ENCODE measurements around the gene SLC25A41. TPM values are rescaled to one million over a fixed set of nuclear protein-coding genes. Genes with fewer than 3 reads are reported as not detected.
"Not testable (repeated sequence)": the region's sequence is repeated elsewhere in the genome, so short reads cannot be mapped to it uniquely, and the experiment has no call there.

The SLC25A41 gene
- total RNA-seq, 1 donor from 2014 or later = 1.8 TPM

DNA sequence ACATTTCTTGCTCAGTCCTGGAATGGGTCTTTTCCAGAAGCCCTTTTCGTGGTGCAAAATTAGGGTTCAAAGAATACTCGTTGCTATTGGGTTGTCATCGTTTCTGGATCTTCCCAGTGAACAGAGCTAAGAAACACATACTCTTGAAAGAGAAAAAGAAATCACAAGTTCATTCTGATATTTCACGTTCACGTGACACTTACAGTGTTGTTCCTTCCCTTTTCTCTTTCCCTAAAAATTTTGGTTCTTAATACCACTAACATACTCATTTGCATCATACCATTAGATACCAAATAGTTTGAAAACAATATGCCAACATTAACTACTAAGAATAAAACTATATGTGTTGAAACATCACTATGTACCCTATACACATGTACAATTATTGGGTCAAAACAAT is 27.2 kb downstream of the SLC25A41 start:
- DNase-seq (ENCODE audit: low spot score in 2 of 2, unreplicated experiment in 2 of 2) = no peak
- no peaks in the 10 kb centered on the region for H3K36me3 Mint-ChIP-seq
- no peak overlapping the region for H3K27ac Mint-ChIP-seq
- TF ChIP-seq, protein P1, sequence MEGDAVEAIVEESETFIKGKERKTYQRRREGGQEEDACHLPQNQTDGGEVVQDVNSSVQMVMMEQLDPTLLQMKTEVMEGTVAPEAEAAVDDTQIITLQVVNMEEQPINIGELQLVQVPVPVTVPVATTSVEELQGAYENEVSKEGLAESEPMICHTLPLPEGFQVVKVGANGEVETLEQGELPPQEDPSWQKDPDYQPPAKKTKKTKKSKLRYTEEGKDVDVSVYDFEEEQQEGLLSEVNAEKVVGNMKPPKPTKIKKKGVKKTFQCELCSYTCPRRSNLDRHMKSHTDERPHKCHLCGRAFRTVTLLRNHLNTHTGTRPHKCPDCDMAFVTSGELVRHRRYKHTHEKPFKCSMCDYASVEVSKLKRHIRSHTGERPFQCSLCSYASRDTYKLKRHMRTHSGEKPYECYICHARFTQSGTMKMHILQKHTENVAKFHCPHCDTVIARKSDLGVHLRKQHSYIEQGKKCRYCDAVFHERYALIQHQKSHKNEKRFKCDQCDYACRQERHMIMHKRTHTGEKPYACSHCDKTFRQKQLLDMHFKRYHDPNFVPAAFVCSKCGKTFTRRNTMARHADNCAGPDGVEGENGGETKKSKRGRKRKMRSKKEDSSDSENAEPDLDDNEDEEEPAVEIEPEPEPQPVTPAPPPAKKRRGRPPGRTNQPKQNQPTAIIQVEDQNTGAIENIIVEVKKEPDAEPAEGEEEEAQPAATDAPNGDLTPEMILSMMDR (IDR thresholded peaks at IDR 0.05; ENCODE audit: unreplicated experiment) = no peak
- H3K27me3 Mint-ChIP-seq (ENCODE audit: low read depth) = no peaks in the 10 kb centered on the region
- no peaks in the 10 kb centered on the region for H3K4me1 Mint-ChIP-seq
- H3K9me3 Mint-ChIP-seq = no peaks in the 10 kb centered on the region
- H3K4me3 Mint-ChIP-seq = no peak overlapping the region

DNA sequence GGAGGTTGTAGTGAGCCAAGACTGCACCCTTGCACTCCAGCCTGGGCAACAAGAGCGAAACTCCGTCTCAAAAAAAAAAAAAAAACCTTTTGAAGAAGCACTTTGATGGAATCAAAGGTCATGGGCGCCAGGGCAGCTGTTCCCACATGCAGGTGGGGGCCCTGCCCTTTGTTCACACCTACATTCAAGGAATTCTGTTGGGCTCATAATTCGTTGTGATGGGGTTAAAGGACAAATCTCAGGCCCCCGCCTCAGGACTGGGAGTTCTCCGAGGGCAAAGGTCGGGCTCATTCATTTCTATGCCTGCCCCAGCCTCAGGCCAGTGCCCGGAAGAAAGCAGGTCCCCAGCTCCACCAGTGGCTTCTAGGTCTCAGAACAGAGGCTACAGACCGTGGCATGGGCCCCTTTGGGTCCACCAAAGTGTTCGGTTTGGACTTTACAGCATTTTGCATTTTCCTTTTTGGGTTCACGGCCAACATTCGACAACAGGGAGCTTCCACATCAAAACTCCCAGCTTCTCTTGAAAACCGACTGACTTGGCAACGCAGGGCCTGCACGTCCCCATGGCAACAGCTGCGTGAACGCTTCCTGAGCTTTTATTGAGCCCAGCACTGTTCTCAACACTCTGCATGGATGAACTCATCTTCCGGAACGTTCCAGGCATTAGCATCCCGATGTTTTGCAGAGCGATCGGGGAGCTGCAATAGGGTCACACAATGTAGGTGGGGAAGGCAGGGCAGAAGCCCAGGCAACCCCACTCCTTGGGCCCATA is 30.5 kb downstream of the SLC25A41 start:
- DNase-seq (ENCODE audit: low spot score in 2 of 2, unreplicated experiment in 2 of 2) = no peak
- TF ChIP-seq, protein P1 (IDR thresholded peaks at IDR 0.05; ENCODE audit: unreplicated experiment) = no peak
- Mint-ChIP-seq H3K4me3 (no peak overlapping the region), H3K27me3 (ENCODE audit: low read depth) (no peaks in the 10 kb centered on the region), H3K27ac (no peak overlapping the region), H3K9me3 (no peaks in the 10 kb centered on the region), H3K4me1 (no peaks in the 10 kb centered on the region), H3K36me3 (no peaks in the 10 kb centered on the region)

DNA sequence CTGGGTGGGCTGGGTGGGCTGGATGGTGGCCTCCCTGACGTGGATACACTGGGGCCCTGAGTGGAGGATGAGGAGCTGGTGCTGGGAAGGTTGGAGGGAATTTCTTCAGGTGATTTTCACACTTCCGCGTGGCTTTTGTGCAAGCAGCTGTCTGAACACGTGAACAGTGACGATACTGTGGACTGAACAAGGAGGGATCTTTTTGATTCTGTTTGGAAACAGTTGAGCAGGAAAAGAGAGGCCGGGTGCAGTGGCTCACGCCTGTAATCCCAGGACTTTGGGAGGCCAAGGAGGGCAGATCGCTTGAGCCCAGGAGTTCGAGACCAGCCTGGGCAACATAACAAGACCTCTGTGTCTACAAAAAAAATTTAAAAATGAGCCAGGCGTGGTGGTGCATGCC is 31.5 kb downstream of the SLC25A41 start:
- H3K4me1 Mint-ChIP-seq = no peaks in the 10 kb centered on the region
- no peak for DNase-seq (ENCODE audit: low spot score in 2 of 2, unreplicated experiment in 2 of 2)
- no peaks in the 10 kb centered on the region for H3K27me3 Mint-ChIP-seq (ENCODE audit: low read depth)
- no peaks in the 10 kb centered on the region for H3K9me3 Mint-ChIP-seq
- H3K36me3 Mint-ChIP-seq = no peaks in the 10 kb centered on the region
- no peak overlapping the region for H3K4me3 Mint-ChIP-seq
- TF ChIP-seq, protein P1 (IDR thresholded peaks at IDR 0.05; ENCODE audit: unreplicated experiment) = no peak
- H3K27ac Mint-ChIP-seq = no peak overlapping the region

DNA sequence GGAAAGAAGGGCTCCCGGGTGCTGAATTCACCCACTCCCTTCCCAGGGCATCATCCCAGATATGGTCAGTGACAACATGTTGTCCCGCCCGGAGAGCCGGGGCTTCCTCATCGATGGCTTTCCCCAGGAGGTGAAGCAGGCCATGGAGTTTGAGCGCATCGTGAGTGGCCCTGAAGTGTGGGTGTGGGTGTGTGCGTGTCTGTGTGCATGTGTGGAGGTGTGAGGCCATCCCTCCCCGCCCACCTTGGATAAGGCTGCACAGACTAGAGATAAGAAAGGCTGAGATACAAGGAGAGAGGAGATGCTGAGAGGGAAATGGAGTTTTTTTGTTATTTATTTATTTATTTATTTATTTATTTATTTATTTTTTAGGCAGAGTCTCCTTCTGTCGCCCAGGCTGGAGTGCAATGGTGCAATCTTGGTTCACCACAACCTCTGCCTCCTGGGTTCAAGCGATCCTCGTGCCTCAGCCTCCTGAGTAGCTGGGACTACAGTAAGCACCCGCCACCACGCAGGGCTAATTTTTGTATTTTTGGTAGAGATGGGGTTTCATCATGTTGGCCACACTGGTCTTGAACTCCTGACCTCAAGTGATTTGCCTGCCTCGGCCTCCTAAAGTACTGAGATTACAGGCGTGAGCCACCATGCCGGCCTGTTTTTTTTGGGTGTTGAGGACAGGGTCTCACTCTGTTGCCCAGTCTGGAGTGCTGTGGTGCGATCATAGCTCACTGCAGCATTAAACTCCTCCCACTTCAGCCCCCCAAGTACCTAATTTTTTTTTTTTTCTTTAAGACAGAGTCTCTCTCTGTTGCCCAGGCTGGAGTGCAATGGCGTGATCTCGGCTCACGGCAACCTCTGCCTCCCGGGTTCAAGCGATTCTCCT is 33.3 kb downstream of the SLC25A41 start:
- H3K27me3 Mint-ChIP-seq (ENCODE audit: low read depth); H3K36me3 Mint-ChIP-seq: not testable (repeated sequence)

DNA sequence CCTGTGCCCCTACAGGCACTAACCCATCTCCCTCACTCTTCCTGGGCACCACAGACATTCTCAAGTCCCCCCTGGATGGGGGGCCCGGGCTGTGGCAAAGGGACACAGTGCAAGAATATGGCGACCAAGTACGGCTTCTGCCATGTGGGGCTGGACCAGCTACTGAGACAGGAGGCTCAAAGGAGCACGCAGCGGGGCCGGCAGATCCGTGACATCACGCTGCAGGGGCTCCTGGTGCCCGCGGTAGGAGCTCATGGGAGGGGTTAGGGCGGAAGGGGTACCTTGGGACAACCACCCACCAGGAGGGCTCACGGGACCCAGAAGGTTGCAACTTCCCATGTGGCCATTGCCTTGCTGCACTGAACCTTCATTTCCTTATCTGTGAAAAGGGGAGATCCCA is 37.3 kb downstream of the SLC25A41 start:
- TF ChIP-seq, protein P1 (IDR thresholded peaks at IDR 0.05; ENCODE audit: unreplicated experiment) = no peak
- H3K36me3 Mint-ChIP-seq = no peaks in the 10 kb centered on the region
- H3K9me3 Mint-ChIP-seq = no peaks in the 10 kb centered on the region
- no peaks in the 10 kb centered on the region for H3K27me3 Mint-ChIP-seq (ENCODE audit: low read depth)
- no peak overlapping the region for H3K4me3 Mint-ChIP-seq
- peaks cover 22% of the 10 kb centered on the region for H3K4me1 Mint-ChIP-seq
- no peak overlapping the region for H3K27ac Mint-ChIP-seq
- DNase-seq (ENCODE audit: low spot score in 2 of 2, unreplicated experiment in 2 of 2) = no peak

More for the DNA sequence above, 33.3 kb downstream of the SLC25A41 start:
- H3K4me1 Mint-ChIP-seq; H3K27ac Mint-ChIP-seq; H3K4me3 Mint-ChIP-seq; H3K9me3 Mint-ChIP-seq; DNase-seq (ENCODE audit: low spot score in 2 of 2, unreplicated experiment in 2 of 2): not testable (repeated sequence)

DNA sequence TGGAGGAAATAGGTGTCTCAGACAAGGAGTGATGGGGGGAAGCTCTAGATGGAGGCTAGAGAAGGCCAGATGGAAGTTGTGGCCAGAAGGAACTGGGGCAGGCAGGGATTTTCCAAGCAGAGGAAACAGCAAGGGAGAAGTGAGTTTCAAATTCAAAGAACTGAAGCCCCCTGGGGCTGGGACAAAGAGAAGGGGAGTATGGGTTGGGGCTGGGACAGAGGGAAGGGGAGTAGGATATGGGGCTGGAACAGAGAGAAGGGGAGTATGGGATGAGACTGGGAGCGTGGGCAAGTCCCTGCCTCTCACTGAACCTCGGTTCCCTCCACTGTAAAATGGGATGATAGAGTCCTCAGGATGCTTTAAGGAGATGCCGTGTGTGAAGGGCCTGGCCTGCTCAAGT is 38.7 kb downstream of the SLC25A41 start:
- DNase-seq (ENCODE audit: low spot score in 2 of 2, unreplicated experiment in 2 of 2) = no peak
- Mint-ChIP-seq H3K27me3 (ENCODE audit: low read depth) (no peaks in the 10 kb centered on the region), H3K9me3 (no peaks in the 10 kb centered on the region), H3K4me1 (peaks cover 24% of the 10 kb centered on the region), H3K4me3 (peak overlapping the region; percentile 96), H3K36me3 (peaks cover 4% of the 10 kb centered on the region), H3K27ac (peak overlapping the region; percentile 63)
- TF ChIP-seq, protein P1 (IDR thresholded peaks at IDR 0.05; ENCODE audit: unreplicated experiment) = no peak
